H9 (cell line): ENCODE results near the gene NFE2L2. TPM values are rescaled to one million over a fixed set of nuclear protein-coding genes. Genes with fewer than 3 reads are reported as not detected.

Experiments used
- DNase-seq: peaks from one replicate; pipeline ENCODE4 v3.0.0-alpha.2; 2017
- H2AFZ ChIP-seq: one replicate; pipeline ENCODE4 v1.6.1; 2013; ENCODE audit warnings: mild to moderate bottlenecking, low read length, control low read depth, moderate library complexity
- H2AK5ac ChIP-seq: 2 replicates; pipeline ENCODE4 v1.6.1; 2013; ENCODE audit warnings: low read length, control low read depth, mixed read lengths; ENCODE audit not compliant: insufficient read length
- H2BK120ac ChIP-seq: one replicate; pipeline ENCODE4 v1.6.1; 2013; ENCODE audit warnings: low read depth, mild to moderate bottlenecking, low read length, control low read depth, inconsistent platforms; ENCODE audit not compliant: poor library complexity, severe bottlenecking
- H2BK12ac ChIP-seq: 2 replicates; pipeline ENCODE4 v1.6.1; 2013; ENCODE audit warnings: low read length, control low read depth, mixed read lengths, low read depth; ENCODE audit not compliant: insufficient read length
- H2BK15ac ChIP-seq: 2 replicates; pipeline ENCODE4 v1.6.1; 2013; ENCODE audit warnings: low read depth, low read length, control low read depth
- H2BK20ac ChIP-seq: one replicate; pipeline ENCODE4 v1.6.1; 2013; ENCODE audit warnings: low read depth, mild to moderate bottlenecking, low read length, control low read depth, inconsistent platforms; ENCODE audit not compliant: poor library complexity, severe bottlenecking
- H2BK5ac ChIP-seq: 2 replicates; pipeline ENCODE4 v1.6.1; 2013; ENCODE audit warnings: low read length, control low read depth, mixed read lengths; ENCODE audit not compliant: insufficient read length
- H3K14ac ChIP-seq: 2 replicates; pipeline ENCODE4 v1.6.1; 2013; ENCODE audit warnings: low read length, control low read depth; ENCODE audit not compliant: insufficient read depth
- H3K18ac ChIP-seq: 2 replicates; pipeline ENCODE4 v1.6.1; 2013; ENCODE audit warnings: low read depth, mild to moderate bottlenecking, mixed read lengths, low read length, control low read depth; ENCODE audit not compliant: insufficient read length
- H3K23ac ChIP-seq: 2 replicates; pipeline ENCODE4 v1.6.1; 2013; ENCODE audit warnings: low read length, control low read depth, mixed read lengths, low read depth; ENCODE audit not compliant: insufficient read length
- H3K23me2 ChIP-seq: 2 replicates; pipeline ENCODE4 v1.6.1; 2013; ENCODE audit warnings: low read depth, mild to moderate bottlenecking, mixed read lengths, low read length, control low read depth; ENCODE audit not compliant: insufficient read length, poor library complexity, severe bottlenecking
- H3K27ac ChIP-seq: 2 replicates; pipeline ENCODE4 v1.5.1; 2013; ENCODE audit warnings: low read length, control low read depth, mixed read lengths, low read depth; ENCODE audit not compliant: insufficient read length
- H3K27me3 ChIP-seq: 2 replicates; pipeline ENCODE4 v1.6.1; 2013; ENCODE audit warnings: low read length, control low read depth, inconsistent platforms; ENCODE audit not compliant: insufficient read depth
- H3K4ac ChIP-seq: 2 replicates; pipeline ENCODE4 v1.6.1; 2013; ENCODE audit warnings: low read depth, mild to moderate bottlenecking, control low read depth, inconsistent platforms, low read length, moderate library complexity
- H3K4me1 ChIP-seq: 2 replicates; pipeline ENCODE4 v1.6.1; 2013; ENCODE audit warnings: low read length, control low read depth, inconsistent platforms; ENCODE audit not compliant: insufficient read depth
- H3K4me2 ChIP-seq: 2 replicates; pipeline ENCODE4 v1.6.1; 2013; ENCODE audit warnings: low read length, control low read depth, mixed read lengths; ENCODE audit not compliant: insufficient read length, insufficient read depth
- H3K56ac ChIP-seq: 2 replicates; pipeline ENCODE4 v1.6.1; 2013; ENCODE audit warnings: low read depth, mild to moderate bottlenecking, mixed read lengths, low read length, control low read depth; ENCODE audit not compliant: insufficient read length
- H3K79me1 ChIP-seq: 2 replicates; pipeline ENCODE4 v1.6.1; 2013; ENCODE audit warnings: low read depth, mild to moderate bottlenecking, moderate library complexity, low read length, control low read depth, inconsistent platforms; ENCODE audit not compliant: insufficient read depth, poor library complexity, severe bottlenecking
- H3K79me2 ChIP-seq: 2 replicates; pipeline ENCODE4 v1.6.1; 2013; ENCODE audit warnings: low read length, control low read depth, inconsistent platforms; ENCODE audit not compliant: insufficient read depth
- H3K9ac ChIP-seq: 2 replicates; pipeline ENCODE4 v1.6.1; 2013; ENCODE audit warnings: low read length, control low read depth, mixed read lengths; ENCODE audit not compliant: insufficient read length; ENCODE audit errors: extremely low read depth
- H3K9me3 ChIP-seq: one replicate; pipeline ENCODE4 v1.6.1; 2013; ENCODE audit warnings: low read depth, low read length, inconsistent platforms; ENCODE audit not compliant: control insufficient read depth
- H3T11ph ChIP-seq: one replicate; pipeline ENCODE4 v1.6.1; 2013; ENCODE audit warnings: mild to moderate bottlenecking, low read length, control low read depth, inconsistent platforms
- H4K20me1 ChIP-seq: one replicate; pipeline ENCODE4 v1.6.1; 2013; ENCODE audit not compliant: control insufficient read depth, insufficient read length, insufficient read depth
- H4K5ac ChIP-seq: 2 replicates; pipeline ENCODE4 v1.6.1; 2013; ENCODE audit warnings: low read depth, mild to moderate bottlenecking, mixed read lengths, low read length, control low read depth; ENCODE audit not compliant: insufficient read length
- H4K8ac ChIP-seq: replicated peaks from 2 replicates; pipeline ENCODE4 v1.6.1; 2013; ENCODE audit warnings: low read length, control low read depth, mixed read lengths, low read depth; ENCODE audit not compliant: insufficient read length
- H4K91ac ChIP-seq: 2 replicates; pipeline ENCODE4 v1.6.1; 2013; ENCODE audit warnings: low read depth, mild to moderate bottlenecking, moderate library complexity, mixed read lengths, low read length, control low read depth; ENCODE audit not compliant: insufficient read length
- H3K27ac Mint-ChIP-seq, 3 experiments: 2 replicates in 2 of 3; 3 replicates in 1 of 3; pipeline ENCODE4 v1.8.0; 2020 to 2021; ENCODE audit warnings: mixed read lengths in 3 of 3, mild to moderate bottlenecking in 1 of 3, moderate library complexity in 1 of 3
- H3K27me3 Mint-ChIP-seq: 2 replicates; pipeline ENCODE4 v1.8.0; 2021; ENCODE audit warnings: low read depth, mild to moderate bottlenecking, moderate library complexity, mixed read lengths
- H3K36me3 Mint-ChIP-seq, 3 experiments: 2 replicates in 2 of 3; 3 replicates in 1 of 3; pipeline ENCODE4 v1.8.0; 2020 to 2021; ENCODE audit warnings: low read depth in 3 of 3, mixed read lengths in 3 of 3; ENCODE audit not compliant: insufficient read depth in 1 of 3
- H3K4me1 Mint-ChIP-seq, 2 experiments: 2 replicates each; pipeline ENCODE4 v1.8.0; 2020; ENCODE audit warnings: mixed read lengths in 2 of 2
- H3K4me3 Mint-ChIP-seq, 2 experiments: 2 replicates in 1 of 2; 3 replicates in 1 of 2; pipeline ENCODE4 v1.8.0; 2020 to 2021; ENCODE audit warnings: mild to moderate bottlenecking in 2 of 2, mixed read lengths in 2 of 2, moderate library complexity in 1 of 2
- H3K9me3 Mint-ChIP-seq, 2 experiments: 2 replicates in 1 of 2; 3 replicates in 1 of 2; pipeline ENCODE4 v1.8.0; 2020; ENCODE audit warnings: mild to moderate bottlenecking in 2 of 2, mixed read lengths in 2 of 2, moderate library complexity in 1 of 2
- WGBS: extraction: QIAGEN DNeasy Blood & Tissue Kit; methylation state at CpG from one replicate; pipeline ENCODE4 v1.1.7; 2013; ENCODE audit warnings: missing lambda C conversion rate, low lambda C conversion rate, mixed read lengths; ENCODE audit not compliant: insufficient read length; ENCODE audit errors: extremely low coverage; 5-methylcytosine and 5-hydroxymethylcytosine counted together
- total RNA-seq: library from RNA; stranded (reverse); gene quantifications from 2 replicates; pipeline ENCODE4 v1.2.1, GENCODE V29; 2021
- TF ChIP-seq, protein P1 (sequence below): fragments of 200-600 bp; sonication (generic); conservative IDR thresholded peaks from 3 replicates; pipeline ENCODE4 v1.8.0; 2021; ENCODE audit warnings: antibody characterized with exemption, mild to moderate bottlenecking

NFE2L2 gene
- total RNA-seq, 1 experiment from 2014 or later = 42.5 TPM

DNA sequence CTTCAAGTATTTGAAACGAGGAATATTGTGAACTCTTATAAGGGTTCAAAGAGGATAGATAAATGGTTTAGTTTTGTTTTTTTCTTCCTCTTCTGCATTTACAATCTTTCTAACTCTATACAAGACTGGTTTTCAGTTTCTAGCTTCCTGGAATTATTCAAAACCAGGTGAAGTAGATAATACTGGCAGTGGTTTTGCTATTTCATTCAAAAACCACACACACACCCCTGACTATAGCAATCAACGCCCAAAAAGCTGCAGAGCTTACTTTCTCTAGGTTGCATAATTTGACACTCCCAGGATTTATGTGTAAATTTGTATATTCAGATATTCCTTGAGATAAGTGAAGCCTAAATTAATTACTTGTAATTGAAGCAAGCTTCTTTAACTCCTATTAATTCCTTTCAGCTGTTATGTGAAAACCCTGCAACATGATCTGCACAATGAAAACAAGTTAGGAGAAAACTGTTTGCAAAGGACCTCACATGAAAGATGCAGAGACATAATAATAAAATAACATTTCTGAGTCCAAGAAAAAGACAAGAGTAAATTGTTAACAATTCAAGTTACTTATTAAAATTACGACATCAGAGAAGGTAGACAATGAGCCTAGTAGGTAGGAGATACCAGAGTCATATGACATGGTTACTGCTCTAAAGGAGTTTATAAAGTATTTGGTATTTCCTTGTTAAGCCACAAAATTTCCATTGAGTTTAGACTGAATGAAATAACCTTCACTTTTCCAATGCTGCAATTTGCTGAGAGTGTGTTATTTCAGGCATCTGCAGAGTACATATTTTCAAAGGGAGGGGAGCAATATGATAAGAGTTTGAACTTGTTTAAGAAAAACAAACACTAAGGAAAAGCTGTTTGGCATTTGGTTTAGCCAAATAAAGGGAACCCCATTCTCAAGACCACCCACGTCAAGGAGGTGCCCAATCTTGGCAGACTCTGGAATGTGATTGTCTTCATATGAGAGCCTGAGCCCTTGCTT lies 1.6 kb upstream of the NFE2L2 start:
- no peak overlapping the region for H3K14ac ChIP-seq
- H4K20me1 ChIP-seq = no peaks in the 10 kb centered on the region
- H2AK5ac ChIP-seq = no peak overlapping the region
- H3K4me1 ChIP-seq = peaks cover 3% of the 10 kb centered on the region; the same call in 1 of the 2 replicates
- peak overlapping the region; percentile 76 to 90 for H3K4me3 Mint-ChIP-seq
- H3K27me3 ChIP-seq = no peaks in the 10 kb centered on the region
- no peaks in the 10 kb centered on the region for H3K23me2 ChIP-seq
- no CpG with 5 or more reads among the region's 4 CpGs for WGBS
- no peak overlapping the region for H2BK12ac ChIP-seq
- H3K4ac ChIP-seq = no peak overlapping the region
- H3K18ac ChIP-seq = no peak overlapping the region
- H3K4me1 Mint-ChIP-seq = peaks cover 34 to 38% of the 10 kb centered on the region in 2 experiments
- H3K79me1 ChIP-seq = no peaks in the 10 kb centered on the region
- no peak overlapping the region for H3K27ac ChIP-seq
- TF ChIP-seq, protein P1, sequence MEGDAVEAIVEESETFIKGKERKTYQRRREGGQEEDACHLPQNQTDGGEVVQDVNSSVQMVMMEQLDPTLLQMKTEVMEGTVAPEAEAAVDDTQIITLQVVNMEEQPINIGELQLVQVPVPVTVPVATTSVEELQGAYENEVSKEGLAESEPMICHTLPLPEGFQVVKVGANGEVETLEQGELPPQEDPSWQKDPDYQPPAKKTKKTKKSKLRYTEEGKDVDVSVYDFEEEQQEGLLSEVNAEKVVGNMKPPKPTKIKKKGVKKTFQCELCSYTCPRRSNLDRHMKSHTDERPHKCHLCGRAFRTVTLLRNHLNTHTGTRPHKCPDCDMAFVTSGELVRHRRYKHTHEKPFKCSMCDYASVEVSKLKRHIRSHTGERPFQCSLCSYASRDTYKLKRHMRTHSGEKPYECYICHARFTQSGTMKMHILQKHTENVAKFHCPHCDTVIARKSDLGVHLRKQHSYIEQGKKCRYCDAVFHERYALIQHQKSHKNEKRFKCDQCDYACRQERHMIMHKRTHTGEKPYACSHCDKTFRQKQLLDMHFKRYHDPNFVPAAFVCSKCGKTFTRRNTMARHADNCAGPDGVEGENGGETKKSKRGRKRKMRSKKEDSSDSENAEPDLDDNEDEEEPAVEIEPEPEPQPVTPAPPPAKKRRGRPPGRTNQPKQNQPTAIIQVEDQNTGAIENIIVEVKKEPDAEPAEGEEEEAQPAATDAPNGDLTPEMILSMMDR = no peak
- no peak overlapping the region for H2AFZ ChIP-seq
- DNase-seq = no peak
- no peak overlapping the region for H3K23ac ChIP-seq
- H2BK120ac ChIP-seq = no peak overlapping the region
- H3K79me2 ChIP-seq = peaks cover 13% of the 10 kb centered on the region; the same call in 1 of the 2 replicates
- peaks cover 0 to 2% of the 10 kb centered on the region in 2 experiments; a peak in 1 of 5 replicates for H3K9me3 Mint-ChIP-seq
- H3K36me3 Mint-ChIP-seq = peaks cover 0 to under 1% (median 0%) of the 10 kb centered on the region in 3 experiments; a peak in 2 of 7 replicates
- no peak overlapping the region for H3T11ph ChIP-seq
- H4K8ac ChIP-seq = no peak overlapping the region
- H2BK5ac ChIP-seq = no peak overlapping the region
- no peak overlapping the region; a peak in 1 of 7 replicates for H3K27ac Mint-ChIP-seq
- H3K9me3 ChIP-seq = no peaks in the 10 kb centered on the region
- no peak overlapping the region for H3K56ac ChIP-seq
- H4K91ac ChIP-seq = no peak overlapping the region
- H3K9ac ChIP-seq = no peak overlapping the region
- H3K4me2 ChIP-seq = no peak overlapping the region
- H4K5ac ChIP-seq = no peak overlapping the region
- no peak overlapping the region for H2BK15ac ChIP-seq
- H3K27me3 Mint-ChIP-seq = no peaks in the 10 kb centered on the region
- no peak overlapping the region for H2BK20ac ChIP-seq
